HepG2 (cell line): Measurements from ENCODE around the gene MIB2.

Source experiments
- CTCF ChIP-seq: sonication (generic); formaldehyde crosslinking; IDR thresholded peaks from 2 replicates; pipeline ENCODE4 v1.5.0; 2020; ENCODE audit warnings: mild to moderate bottlenecking, missing genetic modification reagents, moderate library complexity
- PAXIP1 ChIP-seq: sonication (generic); formaldehyde crosslinking; conservative IDR thresholded peaks from 2 replicates; pipeline ENCODE4 v1.4.0; 2020; ENCODE audit warnings: mild to moderate bottlenecking, missing genetic modification reagents, moderate library complexity
- RBFOX2 ChIP-seq: fragments of 200-400 bp; formaldehyde crosslinking; IDR thresholded peaks from 2 replicates; pipeline ENCODE4 v1.6.1; 2017; ENCODE audit warnings: low read depth, mild to moderate bottlenecking, low read length
- ZNF335 ChIP-seq: sonication (generic); formaldehyde crosslinking; IDR thresholded peaks from 2 replicates; pipeline ENCODE4 v1.4.0; 2020; ENCODE audit warnings: missing genetic modification reagents

GRCh38 chr1:1603671-1604373, 11.5 kb upstream of the MIB2 start:
- no peak for TF ChIP-seq PAXIP1 (CRISPR knock-in tag)
- TF ChIP-seq RBFOX2 = no peak
- no peak for TF ChIP-seq ZNF335 (CRISPR knock-in tag)
- TF ChIP-seq CTCF (CRISPR knock-in tag) = no peak
